Right lobe of liver (tissue), 6 donors: ENCODE measurements around the gene CENPW. TPM values are rescaled to one million over a fixed set of nuclear protein-coding genes. Genes with fewer than 3 reads are reported as not detected.

Experiments used
- ATAC-seq, 4 donors: fragments of 200-7000 bp; cut with Tn5 transposase; one replicate each; pipeline ENCODE4 v1.9.1; 2020; ENCODE audit warnings: mild to moderate bottlenecking in 4 of 4, moderate library complexity in 4 of 4
- DNase-seq, 3 donors: peaks; one replicate each; pipeline ENCODE4 v3.0.0-alpha.2; 2020
- H3K27ac ChIP-seq, 3 donors: fragments of 200-600 bp; one replicate each; pipeline ENCODE4 v1.8.0; 2022
- H3K27me3 ChIP-seq, 2 donors: fragments of 200-600 bp; one replicate each; pipeline ENCODE4 v1.8.0; 2022
- H3K36me3 ChIP-seq, 4 donors: fragments of 200-600 bp; sonication (generic) in 1 of 4; one replicate each; pipeline versions ENCODE4 v1.5.1 to v1.8.0; 2017 to 2022; ENCODE audit warnings: control low read depth in 1 of 4
- H3K4me1 ChIP-seq, 4 donors: fragments of 200-600 bp; sonication (generic) in 1 of 4; one replicate each; pipeline versions ENCODE4 v1.5.1 to v1.8.0; 2017 to 2022; ENCODE audit warnings: control low read depth in 1 of 4
- H3K4me3 ChIP-seq, 3 donors: fragments of 200-600 bp; one replicate each; pipeline ENCODE4 v1.8.0; 2022
- H3K9me3 ChIP-seq, 4 donors: fragments of 200-600 bp; sonication (generic) in 1 of 4; one replicate each; pipeline versions ENCODE4 v1.5.1 to v1.8.0; 2017 to 2022; ENCODE audit warnings: control low read depth in 1 of 4
- CTCF ChIP-seq, 4 donors: fragments of 200-600 bp in 3 of 4; fragments of 450-650 bp in 1 of 4; IDR thresholded peaks; one replicate each; pipeline versions ENCODE4 v1.5.1 to v1.8.0; 2016 to 2022; ENCODE audit warnings: antibody characterized with exemption in 4 of 4, mild to moderate bottlenecking in 2 of 4
- POLR2A ChIP-seq: fragments of 450-650 bp; IDR thresholded peaks from one replicate; pipeline ENCODE4 v1.6.1; 2017; ENCODE audit warnings: antibody characterized with exemption, mild to moderate bottlenecking
- WGBS: methylation state at CpG from one replicate; pipeline ENCODE4 v1.1.6; 2018; ENCODE audit warnings: low coverage, low lambda C conversion rate; ENCODE audit not compliant: insufficient coverage; ENCODE audit errors: missing lambda C conversion rate; 5-methylcytosine and 5-hydroxymethylcytosine counted together
- intact Hi-C, 2 donors: fragments of 100-400 bp; cut with DNase I; formaldehyde crosslinking; loops; one replicate each; pipeline versions ENCODE4 v1.11.2 to v1.14.1; 2022
- total RNA-seq, 6 experiments: library from RNA; depleted of rRNA in 2 of 6; stranded (reverse); fragments of >200 nt in 2 of 6; fragmentation: NEBNext Ultra II Directional in 3 of 6; extraction: Animal tissue kit (Norgen Biotek cat#: 25700) in 3 of 6; gene quantifications; one replicate each; pipeline versions ENCODE4 v1.1.0 to v1.2.4, GENCODE V29; 2016 to 2023
- donor health status: DM: no; HTN: yes; CAD: no.
- donor health status: DM: no; HTN: no; CAD: no.
- donor health status: DM: no; HTN: no; CAD: no.
- donor health status: DM: no; HTN: yes; CAD: no.
- donor health status: DM: no; HTN: yes; CAD: no.

CENPW gene
- total RNA-seq, 6 experiments from 2014 or later: 0.68 to 2.7 (median 1.4) TPM; not detected in 1

GRCh38 chr6:126359936-126360537, 20.1 kb downstream of the CENPW start:
- no peak for ATAC-seq
- no peaks in the 10 kb centered on the region for H3K9me3 ChIP-seq
- H3K4me1 ChIP-seq: no peaks in the 10 kb centered on the region
- no peak for DNase-seq
- H3K27ac ChIP-seq: no peak overlapping the region
- no peaks in the 10 kb centered on the region for H3K27me3 ChIP-seq
- TF ChIP-seq CTCF (IDR thresholded peaks at IDR 0.05): no peak
- TF ChIP-seq POLR2A: no peak
- 100% methylated on average over 1 of the region's 1 CpG for WGBS
- H3K36me3 ChIP-seq: no peaks in the 10 kb centered on the region
- H3K4me3 ChIP-seq: no peak overlapping the region
- intact Hi-C loops: no loop called here

GRCh38 chr6:126361832-126362440, 22.0 kb downstream of the CENPW start:
- Histone ChIP-seq H3K4me1 (no peaks in the 10 kb centered on the region), H3K4me3 (no peak overlapping the region), H3K9me3 (no peaks in the 10 kb centered on the region), H3K36me3 (no peaks in the 10 kb centered on the region), H3K27me3 (no peaks in the 10 kb centered on the region), H3K27ac (no peak overlapping the region)
- ATAC-seq: peak in 2 of 4 donors; percentile 10 to 23
- intact Hi-C loops: no loop called here
- WGBS: no CpG with 5 or more reads among the region's 3 CpGs
- no peak for DNase-seq
- TF ChIP-seq CTCF (IDR thresholded peaks at IDR 0.05) (no peak), POLR2A (no peak)

GRCh38 chr6:126367849-126368248, 27.9 kb downstream of the CENPW start:
- no peak overlapping the region for H3K4me3 ChIP-seq
- no peak for TF ChIP-seq POLR2A
- no peak for TF ChIP-seq CTCF (IDR thresholded peaks at IDR 0.05)
- no peaks in the 10 kb centered on the region for H3K4me1 ChIP-seq
- H3K27me3 ChIP-seq: no peaks in the 10 kb centered on the region
- intact Hi-C loops: no loop called here
- ATAC-seq: no peak
- no peak for DNase-seq
- no peaks in the 10 kb centered on the region for H3K9me3 ChIP-seq
- H3K36me3 ChIP-seq: no peaks in the 10 kb centered on the region
- 87% methylated on average over 4 of the region's 4 CpGs for WGBS
- no peak overlapping the region for H3K27ac ChIP-seq

GRCh38 chr6:126372626-126373025, 32.7 kb downstream of the CENPW start:
- 83% methylated on average over 2 of the region's 2 CpGs for WGBS
- TF ChIP-seq CTCF (IDR thresholded peaks at IDR 0.05) (no peak), POLR2A (no peak)

More at GRCh38 chr6:126372626-126373025, 32.7 kb downstream of the CENPW start:
- Histone ChIP-seq H3K36me3 (no peaks in the 10 kb centered on the region), H3K4me1 (peaks cover 0 to 7% (median 2%) of the 10 kb centered on the region in 4 donors), H3K9me3 (no peaks in the 10 kb centered on the region), H3K4me3 (no peak overlapping the region), H3K27ac (no peak overlapping the region), H3K27me3 (no peaks in the 10 kb centered on the region)
- ATAC-seq (no peak), DNase-seq (no peak)
- intact Hi-C loops: no loop called here
